PFSK-1 (cell line): ENCODE measurements around the gene TPD52L2.

Source experiments
- FOXP2 ChIP-seq: optimal IDR thresholded peaks from 2 replicates; pipeline ENCODE3; 2011; ENCODE audit warnings: borderline replicate concordance, control low read depth, inconsistent platforms; ENCODE audit not compliant: insufficient read depth; ENCODE audit errors: extremely low read length, extremely low read depth
- POLR2AphosphoS5 ChIP-seq: IDR thresholded peaks from 2 replicates; pipeline ENCODE4 v1.6.1; 2012; ENCODE audit warnings: low read depth, mild to moderate bottlenecking, control low read depth, low read length, moderate library complexity
- REST ChIP-seq, 2 experiments: IDR thresholded peaks; 2 replicates each; pipeline versions ENCODE4 v1.6.1 to v1.8.0; 2011 to 2012; ENCODE audit warnings: low read depth in 2 of 2, low read length in 2 of 2, control low read depth in 1 of 2, inconsistent platforms in 1 of 2, mild to moderate bottlenecking in 1 of 2, moderate library complexity in 1 of 2; ENCODE audit not compliant: insufficient read depth in 1 of 2
- SIN3A ChIP-seq: IDR thresholded peaks from 2 replicates; pipeline ENCODE4 v1.6.1; 2012; ENCODE audit warnings: mild to moderate bottlenecking, low read length, moderate library complexity, borderline replicate concordance; ENCODE audit not compliant: insufficient read depth
- TAF1 ChIP-seq: IDR thresholded peaks from 2 replicates; pipeline ENCODE4 v1.6.1; 2012; ENCODE audit warnings: low read length, control low read depth, borderline replicate concordance; ENCODE audit not compliant: insufficient read depth

Gene TPD52L2

GRCh38 chr20:63935447-63935846 lies 70.4 kb downstream of the TPD52L2 start:
- no peak for TF ChIP-seq TAF1
- no peak for TF ChIP-seq SIN3A
- TF ChIP-seq REST (IDR thresholded peaks at IDR 0.05; ENCODE audit: insufficient read depth in 1 of 2, low read depth in 2 of 2, low read length in 2 of 2): no peak
- no peak for TF ChIP-seq FOXP2
- no peak for TF ChIP-seq POLR2AphosphoS5

- TF ChIP-seq REST (IDR thresholded peaks at IDR 0.05; ENCODE audit: insufficient read depth in 1 of 2, low read depth in 2 of 2, low read length in 2 of 2) (no peak), TAF1 (no peak), POLR2AphosphoS5 (peak; percentile 25; the same call in 1 of the 2 replicates)
Measured at GRCh38 chr20:63937596-63937995, 72.5 kb downstream of the TPD52L2 start.

- TF ChIP-seq POLR2AphosphoS5 (no peak), FOXP2 (no peak), SIN3A (no peak), REST (IDR thresholded peaks at IDR 0.05; ENCODE audit: insufficient read depth in 1 of 2, low read depth in 2 of 2, low read length in 2 of 2) (no peak)
Measured at GRCh38 chr20:63939061-63939935, 74.2 kb downstream of the TPD52L2 start.

- TF ChIP-seq POLR2AphosphoS5 (no peak), FOXP2 (no peak), SIN3A (no peak), TAF1 (no peak)
Measured at GRCh38 chr20:63940071-63940471, 75.0 kb downstream of the TPD52L2 start.

- TF ChIP-seq REST (IDR thresholded peaks at IDR 0.05; ENCODE audit: insufficient read depth in 1 of 2, low read depth in 2 of 2, low read length in 2 of 2) (no peak), FOXP2 (no peak), TAF1 (no peak), SIN3A (no peak), POLR2AphosphoS5 (no peak)
Measured at GRCh38 chr20:63940472-63941266, 75.6 kb downstream of the TPD52L2 start.
